Peyer's patch (tissue), 4 donors: ENCODE results near the gene BOC.

Experiments
- POLR2A ChIP-seq, 2 donors: fragments of 450-650 bp; IDR thresholded peaks; one replicate each; pipeline ENCODE4 v1.5.1; 2017; ENCODE audit warnings: antibody characterized with exemption in 2 of 2, mild to moderate bottlenecking in 2 of 2, moderate library complexity in 2 of 2
- TF ChIP-seq, protein P1 (sequence below), 6 experiments: fragments of 450-650 bp in 4 of 6; fragments of 200-600 bp in 2 of 6; sonication (generic) in 1 of 6; IDR thresholded peaks; one replicate each; pipeline ENCODE4 v1.5.1; 2017 to 2019; ENCODE audit warnings: antibody characterized with exemption in 6 of 6, mild to moderate bottlenecking in 3 of 6, moderate library complexity in 1 of 6

DNA sequence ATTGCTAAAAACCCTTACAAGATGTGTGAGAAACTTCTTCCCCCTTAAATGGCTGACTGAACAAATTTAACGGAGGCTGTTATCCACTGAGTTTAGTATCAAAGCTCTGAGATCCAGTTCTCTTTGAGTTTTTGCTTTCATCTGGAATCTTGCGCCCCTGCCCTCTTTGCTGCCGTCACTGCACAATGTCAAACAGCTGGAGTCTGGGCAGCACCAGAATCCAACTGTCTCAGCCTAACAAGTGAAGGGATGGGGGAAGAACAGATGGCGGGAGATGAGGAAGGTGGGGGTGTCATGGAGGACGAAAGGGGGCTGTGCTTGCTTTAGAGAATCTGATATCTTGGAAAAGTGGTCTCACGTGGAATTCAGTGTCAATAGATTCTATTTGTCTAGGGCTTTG lies 7.0 kb upstream of the BOC start:
- TF ChIP-seq, protein P1, sequence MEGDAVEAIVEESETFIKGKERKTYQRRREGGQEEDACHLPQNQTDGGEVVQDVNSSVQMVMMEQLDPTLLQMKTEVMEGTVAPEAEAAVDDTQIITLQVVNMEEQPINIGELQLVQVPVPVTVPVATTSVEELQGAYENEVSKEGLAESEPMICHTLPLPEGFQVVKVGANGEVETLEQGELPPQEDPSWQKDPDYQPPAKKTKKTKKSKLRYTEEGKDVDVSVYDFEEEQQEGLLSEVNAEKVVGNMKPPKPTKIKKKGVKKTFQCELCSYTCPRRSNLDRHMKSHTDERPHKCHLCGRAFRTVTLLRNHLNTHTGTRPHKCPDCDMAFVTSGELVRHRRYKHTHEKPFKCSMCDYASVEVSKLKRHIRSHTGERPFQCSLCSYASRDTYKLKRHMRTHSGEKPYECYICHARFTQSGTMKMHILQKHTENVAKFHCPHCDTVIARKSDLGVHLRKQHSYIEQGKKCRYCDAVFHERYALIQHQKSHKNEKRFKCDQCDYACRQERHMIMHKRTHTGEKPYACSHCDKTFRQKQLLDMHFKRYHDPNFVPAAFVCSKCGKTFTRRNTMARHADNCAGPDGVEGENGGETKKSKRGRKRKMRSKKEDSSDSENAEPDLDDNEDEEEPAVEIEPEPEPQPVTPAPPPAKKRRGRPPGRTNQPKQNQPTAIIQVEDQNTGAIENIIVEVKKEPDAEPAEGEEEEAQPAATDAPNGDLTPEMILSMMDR (IDR thresholded peaks at IDR 0.05): no peak
- TF ChIP-seq POLR2A (IDR thresholded peaks at IDR 0.05): no peak
